HepG2 (cell line): ENCODE measurements around the gene CD7. TPM values are rescaled to one million over a fixed set of nuclear protein-coding genes. Genes with fewer than 3 reads are reported as not detected.

Experiments
- ATAC-seq: fragments of 200-7000 bp; cut with Tn5 transposase; 3 replicates; pipeline ENCODE4 v1.9.1; 2020; ENCODE audit warnings: mild to moderate bottlenecking, moderate library complexity
- BruUV-seq: library from RNA; stranded (reverse); fragments of 400-500 nt; replicated peaks from 2 replicates; lab custom pipeline; 2021; lab: Mats Ljungman, UMichigan
- CTCF ChIA-PET: fragments of 300-600 bp; formaldehyde crosslinking; extraction: SDS; loops from one replicate; lab custom pipeline; 2021; ENCODE audit warnings: low total read pairs, inconsistent platforms, low intra/inter-chr PET ratio; lab: Yijun Ruan, JAX
- POLR2A ChIA-PET: fragments of 350-600 bp; sonication (Branson Sonifier 250); formaldehyde crosslinking; loops from one replicate; lab custom pipeline; 2020; ENCODE audit warnings: antibody characterized with exemption, inconsistent platforms; lab: Yijun Ruan, JAX
- DNase-seq: peaks from one replicate; pipeline ENCODE4 v3.0.0-alpha.2; 2015; ENCODE audit warnings: low spot score
- FAIRE-seq: peaks from 3 replicates; lab custom pipeline; 2011; peaks lifted over from hg19 to GRCh38; lab: Jason Lieb, UNC
- H2AFZ ChIP-seq: one replicate; pipeline ENCODE4 v1.6.1; 2011; ENCODE audit warnings: low read length, inconsistent platforms
- H3K27ac ChIP-seq: fragments of 300-600 bp; 3 replicates; pipeline ENCODE4 v1.8.0; 2011; ENCODE audit warnings: mixed run types, mild to moderate bottlenecking, mixed read lengths, low read length, inconsistent platforms; ENCODE audit not compliant: insufficient read depth; ENCODE audit errors: extremely low read length
- H3K27me3 ChIP-seq, 2 experiments: fragments of 200-600 bp in 1 of 2; 2 replicates in 1 of 2; 3 replicates in 1 of 2; pipeline versions ENCODE4 v1.6.0 to v1.8.0; 2011; ENCODE audit warnings: low read length in 2 of 2, mild to moderate bottlenecking in 2 of 2, moderate library complexity in 2 of 2, inconsistent platforms in 1 of 2; ENCODE audit not compliant: insufficient read depth in 2 of 2, control insufficient read depth in 1 of 2
- H3K36me3 ChIP-seq, 2 experiments: fragments of 200-600 bp in 1 of 2; replicated peaks in 1 of 2; 2 replicates in 1 of 2; 3 replicates in 1 of 2; pipeline versions ENCODE4 v1.5.1 to v1.8.0; 2011; ENCODE audit warnings: low read length in 2 of 2, inconsistent platforms in 1 of 2; ENCODE audit not compliant: insufficient read depth in 2 of 2, control insufficient read depth in 1 of 2
- H3K4me1 ChIP-seq: 2 replicates; pipeline ENCODE4 v1.5.1; 2012; ENCODE audit warnings: low read length, inconsistent platforms; ENCODE audit not compliant: insufficient read depth
- H3K4me2 ChIP-seq: 2 replicates; pipeline ENCODE4 v1.6.0; 2011; ENCODE audit warnings: low read depth, low read length, inconsistent platforms
- H3K4me3 ChIP-seq, 3 experiments: fragments of 200-600 bp in 1 of 3; sonication (generic), shearing (Covaris generic) in 1 of 3; replicated peaks in 1 of 3; 2 replicates each; pipeline ENCODE4 v1.5.1; 2011 to 2016; ENCODE audit warnings: low read length in 3 of 3, inconsistent platforms in 2 of 3, low read depth in 2 of 3, mild to moderate bottlenecking in 2 of 3, control low read depth in 1 of 3, mixed read lengths in 1 of 3; ENCODE audit not compliant: insufficient read depth in 1 of 3
- H3K79me2 ChIP-seq: one replicate; pipeline ENCODE4 v1.6.1; 2011; ENCODE audit warnings: low read length, inconsistent platforms; ENCODE audit not compliant: insufficient read depth
- H3K9ac ChIP-seq: 2 replicates; pipeline ENCODE4 v1.6.0; 2011; ENCODE audit warnings: mild to moderate bottlenecking, low read depth, low read length, inconsistent platforms; ENCODE audit not compliant: insufficient read depth
- H3K9me3 ChIP-seq: 2 replicates; pipeline ENCODE4 v1.5.1; 2012; ENCODE audit warnings: mild to moderate bottlenecking, low read length
- H4K20me1 ChIP-seq: 2 replicates; pipeline ENCODE4 v1.6.0; 2011; ENCODE audit warnings: inconsistent platforms, mild to moderate bottlenecking, low read length, moderate library complexity; ENCODE audit not compliant: insufficient read depth
- DNMT3B ChIP-seq: conservative IDR thresholded peaks from 2 replicates; pipeline ENCODE4 v1.6.1; 2016; ENCODE audit warnings: missing biosample characterization, control low read depth
- EZH2 ChIP-seq: conservative IDR thresholded peaks from 2 replicates; pipeline ENCODE4 v1.6.1; 2012; ENCODE audit warnings: mild to moderate bottlenecking, low read depth, low read length, moderate library complexity
- FOXK1 ChIP-seq: sonication (generic); formaldehyde crosslinking; IDR thresholded peaks from 2 replicates; pipeline ENCODE4 v1.4.0; 2020; ENCODE audit warnings: low read depth, missing genetic modification reagents, borderline replicate concordance
- HMGXB4 ChIP-seq, 2 experiments: sonication (generic) in 1 of 2; formaldehyde crosslinking in 1 of 2; IDR thresholded peaks; 2 replicates each; pipeline versions ENCODE4 v1.4.0 to v1.6.1; 2018 to 2020; ENCODE audit warnings: missing genetic modification reagents in 2 of 2, borderline replicate concordance in 1 of 2, low read depth in 1 of 2, mild to moderate bottlenecking in 1 of 2, missing biosample characterization in 1 of 2
- NCOA1 ChIP-seq: sonication (generic); formaldehyde crosslinking; IDR thresholded peaks from 2 replicates; pipeline ENCODE4 v1.9.0; 2021; ENCODE audit warnings: missing genetic modification reagents
- NFYC ChIP-seq: IDR thresholded peaks from 2 replicates; pipeline ENCODE4 v1.6.1; 2016; ENCODE audit warnings: missing genetic modification reagents, missing compliant biosample characterization
- RBAK ChIP-seq: sonication (generic); formaldehyde crosslinking; IDR thresholded peaks from 2 replicates; pipeline ENCODE4 v1.5.1; 2020; ENCODE audit warnings: mild to moderate bottlenecking, missing genetic modification reagents
- SMC3 ChIP-seq: IDR thresholded peaks from 2 replicates; pipeline ENCODE4 v1.6.1; 2011; ENCODE audit warnings: low read length, improper control_type of control experiment
- SP5 ChIP-seq: IDR thresholded peaks from 2 replicates; pipeline ENCODE4 v1.6.1; 2016; ENCODE audit warnings: low read depth, borderline replicate concordance
- ZBTB43 ChIP-seq: sonication (generic); formaldehyde crosslinking; conservative IDR thresholded peaks from 2 replicates; pipeline ENCODE4 v1.4.0; 2020; ENCODE audit warnings: missing genetic modification reagents
- ZC3H13 ChIP-seq: sonication (generic); formaldehyde crosslinking; IDR thresholded peaks from 2 replicates; pipeline ENCODE4 v1.8.1; 2023; ENCODE audit warnings: mild to moderate bottlenecking, missing genetic modification reagents, moderate library complexity
- ZNF274 ChIP-seq: sonication (generic); formaldehyde crosslinking; IDR thresholded peaks from 2 replicates; pipeline ENCODE4 v1.5.1; 2020; ENCODE audit warnings: mild to moderate bottlenecking, missing genetic modification reagents
- ZNF549 ChIP-seq: sonication (generic); formaldehyde crosslinking; IDR thresholded peaks from 2 replicates; pipeline ENCODE4 v1.5.0; 2020; ENCODE audit warnings: missing genetic modification reagents
- ZNF713 ChIP-seq: sonication (generic); formaldehyde crosslinking; IDR thresholded peaks from 2 replicates; pipeline ENCODE4 v1.4.0; 2020; ENCODE audit warnings: mild to moderate bottlenecking, missing genetic modification reagents
- ZNF784 ChIP-seq: sonication (generic); formaldehyde crosslinking; IDR thresholded peaks from 2 replicates; pipeline ENCODE4 v1.5.1; 2020; ENCODE audit warnings: missing genetic modification reagents, mild to moderate bottlenecking, borderline replicate concordance
- ZNF841 ChIP-seq: sonication (generic); formaldehyde crosslinking; IDR thresholded peaks from 2 replicates; pipeline ENCODE4 v1.8.1; 2023; ENCODE audit warnings: missing genetic modification reagents, borderline replicate concordance
- ZSCAN21 ChIP-seq: sonication (generic); formaldehyde crosslinking; IDR thresholded peaks from 2 replicates; pipeline ENCODE4 v1.8.0; 2022; ENCODE audit warnings: mild to moderate bottlenecking, missing genetic modification reagents, moderate library complexity, borderline replicate concordance
- ZUFSP ChIP-seq: sonication (generic); formaldehyde crosslinking; IDR thresholded peaks from 2 replicates; pipeline ENCODE4 v1.9.0; 2021; ENCODE audit warnings: missing genetic modification reagents, mild to moderate bottlenecking, borderline replicate concordance
- WGBS: methylation state at CpG from one replicate; pipeline ENCODE4 v1.1.6; 2017; ENCODE audit warnings: low lambda C conversion rate; 5-methylcytosine and 5-hydroxymethylcytosine counted together
- in situ Hi-C: cut with HindIII; loops from 2 replicates; pipeline ENCODE4 v1.10.0; 2017; ENCODE audit warnings: low pct_unique_long_range_greater_than_20kb; ENCODE audit not compliant: extremely low pct_ligation_motif_present
- intact Hi-C: fragments of 100-400 bp; cut with micrococcal nuclease; formaldehyde crosslinking; loops from one replicate; pipeline ENCODE4 v1.10.0; 2022; ENCODE audit not compliant: unreplicated experiment
- polyA plus RNA-seq, 8 experiments: library from polyadenylated mRNA; depleted of rRNA in 3 of 8; stranded (reverse) in 7 of 8; unstranded in 1 of 8; fragments of >200 nt; fragmentation: Illumina TruSeq in 4 of 8; extraction: Trizol in 4 of 8; gene quantifications; 2 replicates each; pipeline versions ENCODE4 v1.2.1 to v1.2.3, GENCODE V29; 2011 to 2016; ENCODE audit warnings: low read depth in 4 of 8, missing spikeins in 1 of 8, mixed read lengths in 1 of 8; ENCODE audit not compliant: insufficient read depth in 1 of 8
- total RNA-seq, 5 experiments: library from RNA; depleted of rRNA; stranded (reverse); fragments of >200 nt; fragmentation: Illumina TruSeq; extraction: Trizol; gene quantifications; 2 replicates each; pipeline ENCODE4 v1.2.3, GENCODE V29; 2016; ENCODE audit warnings: low read depth in 1 of 5

The CD7 gene
- total and polyA plus RNA-seq, 2 of the 13 experiments (the other 11 are each of a cell fraction or from before 2014, with no cell fraction given): 67.6 to 76.4 TPM

GRCh38 chr17:82309656-82310570 lies 7.5 kb downstream of the CD7 start:
- ChIA-PET CTCF (no interaction called here), POLR2A (interaction anchor here (2.9 kb wide), 1 partner anchor 11 kb away, joined by 24 read pairs; no protein-coding TSS in a partner anchor)
- Histone ChIP-seq H3K4me1 (peaks cover 35% of the 10 kb centered on the region), H3K9me3 (no peaks in the 10 kb centered on the region), H4K20me1 (no peaks in the 10 kb centered on the region), H3K79me2 (no peaks in the 10 kb centered on the region), H2AFZ (no peak overlapping the region), H3K27me3 (no peaks in the 10 kb centered on the region), H3K9ac (peak overlapping the region; percentile 23; the same call in 1 of the 2 replicates), H3K36me3 (no peaks in the 10 kb centered on the region), H3K27ac (peak overlapping the region; percentile 7), H3K4me2 (peak overlapping the region; percentile 64), H3K4me3 (peak overlapping the region in 1 of 3 experiments; percentile 34; a peak in 2 of 6 replicates)
- peak; percentile 80 for ATAC-seq
- DNase-seq: peak; percentile 72
- peak; percentile 75 for FAIRE-seq
- in situ Hi-C loops (no loop called here), intact Hi-C loops (no loop called here)
- BruUV-seq: no TSS peak
- 34% methylated on average over 26 of the region's 27 CpGs for WGBS
- TF ChIP-seq ZNF713 (CRISPR knock-in tag): no peak
- TF ChIP-seq SMC3: no peak
- no peak for TF ChIP-seq ZNF274
- TF ChIP-seq NCOA1 (CRISPR knock-in tag): no peak
- TF ChIP-seq ZUFSP (CRISPR knock-in tag): no peak
- no peak for TF ChIP-seq HMGXB4 (CRISPR knock-in tag; IDR thresholded peaks at IDR 0.05; ENCODE audit: borderline replicate concordance in 1 of 2, low read depth in 1 of 2)
- no peak for TF ChIP-seq RBAK (CRISPR knock-in tag)
- no peak for TF ChIP-seq EZH2
- TF ChIP-seq ZNF841 (CRISPR knock-in tag): no peak
- peak; percentile 56; the same call in 1 of the 2 replicates for TF ChIP-seq SP5 (CRISPR knock-in tag)
- TF ChIP-seq ZNF549 (CRISPR knock-in tag): no peak
- no peak for TF ChIP-seq DNMT3B
- TF ChIP-seq ZC3H13: no peak; the same call in 1 of the 2 replicates
- no peak for TF ChIP-seq ZSCAN21 (CRISPR knock-in tag)
- peak; percentile 33; the same call in 1 of the 2 replicates for TF ChIP-seq FOXK1
- TF ChIP-seq ZBTB43 (CRISPR knock-in tag): no peak
- no peak for TF ChIP-seq NFYC (CRISPR knock-in tag)
- no peak for TF ChIP-seq ZNF784 (CRISPR knock-in tag)
